ENCODE measurements around the gene TOX3. TPM values are rescaled to one million over a fixed set of nuclear protein-coding genes. Genes with fewer than 3 reads are reported as not detected.

Gene TOX3
- total RNA-seq, 1 experiment from 2014 or later: 29.4 TPM

DNA sequence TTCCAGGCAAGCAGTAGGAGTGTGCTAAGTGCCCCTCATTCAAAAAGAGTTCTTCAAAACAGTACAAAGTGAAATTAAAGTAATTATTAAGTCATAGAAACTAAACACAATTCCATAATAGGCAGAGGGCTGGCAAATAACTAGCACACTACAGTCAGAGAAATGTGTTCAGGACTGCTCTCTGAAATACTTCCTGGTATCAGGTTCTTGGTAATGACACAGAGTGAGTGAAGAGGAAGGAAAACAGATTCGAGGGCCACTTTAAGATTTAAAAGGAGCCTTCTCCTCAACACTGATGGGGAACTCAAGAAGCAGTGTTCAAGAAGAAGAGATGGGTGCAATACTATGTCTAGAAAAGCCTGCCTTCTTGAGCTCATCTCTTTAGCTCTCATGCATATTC is 139.2 kb downstream of the TOX3 start:
- CTCF ChIA-PET: interaction anchor here (0.5 to 1.6 kb wide), 3 partner anchors 24 to 970 kb away, joined by 3 to 6 read pairs (median 4); no protein-coding TSS in a partner anchor
- Mint-ChIP-seq H3K4me1 (ENCODE audit: low read depth, unreplicated experiment) (peaks cover 45% of the 10 kb centered on the region), H3K27me3 (ENCODE audit: unreplicated experiment) (no peaks in the 10 kb centered on the region), H3K36me3 (ENCODE audit: insufficient read depth, unreplicated experiment) (no peaks in the 10 kb centered on the region), H3K9me3 (ENCODE audit: low read depth, unreplicated experiment) (no peaks in the 10 kb centered on the region), H3K4me3 (ENCODE audit: low read depth, unreplicated experiment) (no peak overlapping the region), H3K27ac (ENCODE audit: unreplicated experiment) (peak overlapping the region; percentile 70)
- TF ChIP-seq, protein P1, sequence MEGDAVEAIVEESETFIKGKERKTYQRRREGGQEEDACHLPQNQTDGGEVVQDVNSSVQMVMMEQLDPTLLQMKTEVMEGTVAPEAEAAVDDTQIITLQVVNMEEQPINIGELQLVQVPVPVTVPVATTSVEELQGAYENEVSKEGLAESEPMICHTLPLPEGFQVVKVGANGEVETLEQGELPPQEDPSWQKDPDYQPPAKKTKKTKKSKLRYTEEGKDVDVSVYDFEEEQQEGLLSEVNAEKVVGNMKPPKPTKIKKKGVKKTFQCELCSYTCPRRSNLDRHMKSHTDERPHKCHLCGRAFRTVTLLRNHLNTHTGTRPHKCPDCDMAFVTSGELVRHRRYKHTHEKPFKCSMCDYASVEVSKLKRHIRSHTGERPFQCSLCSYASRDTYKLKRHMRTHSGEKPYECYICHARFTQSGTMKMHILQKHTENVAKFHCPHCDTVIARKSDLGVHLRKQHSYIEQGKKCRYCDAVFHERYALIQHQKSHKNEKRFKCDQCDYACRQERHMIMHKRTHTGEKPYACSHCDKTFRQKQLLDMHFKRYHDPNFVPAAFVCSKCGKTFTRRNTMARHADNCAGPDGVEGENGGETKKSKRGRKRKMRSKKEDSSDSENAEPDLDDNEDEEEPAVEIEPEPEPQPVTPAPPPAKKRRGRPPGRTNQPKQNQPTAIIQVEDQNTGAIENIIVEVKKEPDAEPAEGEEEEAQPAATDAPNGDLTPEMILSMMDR (IDR thresholded peaks at IDR 0.05; ENCODE audit: unreplicated experiment): no peak
- intact Hi-C loops (cut with micrococcal nuclease; ENCODE audit: unreplicated experiment): loop anchor here (5.0 to 10.0 kb wide), 2 partner anchors 155 to 333 kb away; no protein-coding TSS in a partner anchor
- DNase-seq: peak; percentile 8
- no TSS peak for BruUV-seq (replicated peaks)

DNA sequence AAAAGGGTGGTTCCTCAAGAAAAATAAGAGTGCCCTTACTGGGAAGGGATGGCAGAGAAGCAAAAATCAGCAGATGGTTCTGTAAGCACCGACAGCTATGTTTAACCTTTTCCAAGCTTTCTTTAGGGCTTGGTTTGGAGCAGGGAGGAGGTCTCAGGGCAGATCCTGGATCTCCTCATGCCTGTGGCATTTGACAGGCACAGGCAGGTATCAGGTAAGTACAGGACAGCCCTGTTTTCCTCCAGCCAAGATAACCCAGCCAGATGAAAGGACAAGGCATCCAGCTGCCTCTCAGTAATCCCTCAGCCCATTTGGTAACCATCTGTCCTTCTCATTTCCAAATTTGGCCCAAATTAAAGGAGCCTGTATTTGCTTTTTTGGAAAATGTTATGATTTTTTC is 141.5 kb downstream of the TOX3 start:
- CTCF ChIA-PET: interaction anchor here (1.3 kb wide), 1 partner anchor 21 kb away, joined by 3 read pairs; no protein-coding TSS in a partner anchor
- no TSS peak for BruUV-seq (replicated peaks)

DNA sequence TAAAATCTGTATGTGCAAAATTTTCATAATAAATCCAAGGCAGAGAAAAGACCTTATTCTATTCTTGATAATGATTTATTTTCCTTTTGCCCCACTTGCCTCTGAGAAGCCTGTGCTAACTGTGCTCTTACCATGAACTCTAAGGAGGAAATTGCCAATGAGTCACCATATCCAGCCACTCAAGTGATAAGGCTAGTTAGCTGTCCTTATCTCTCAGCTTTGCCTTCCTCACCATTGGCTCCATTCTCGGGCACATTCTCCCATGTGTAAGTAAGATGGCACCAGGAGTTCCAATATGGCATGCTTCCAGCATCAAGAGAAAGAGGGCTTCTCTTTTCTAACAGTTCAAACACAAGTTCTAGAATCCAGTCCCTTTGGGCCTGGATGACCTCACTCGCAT is 142.4 kb downstream of the TOX3 start:
- CTCF ChIA-PET: interaction anchor here (1.3 kb wide), 1 partner anchor 20 kb away, joined by 3 read pairs; no protein-coding TSS in a partner anchor
- H3K36me3 Mint-ChIP-seq (ENCODE audit: insufficient read depth, unreplicated experiment): no peaks in the 10 kb centered on the region
- peak overlapping the region; percentile 28 for H3K27ac Mint-ChIP-seq (ENCODE audit: unreplicated experiment)
- TF ChIP-seq, protein P1 (IDR thresholded peaks at IDR 0.05; ENCODE audit: unreplicated experiment): no peak
- H3K27me3 Mint-ChIP-seq (ENCODE audit: unreplicated experiment): no peaks in the 10 kb centered on the region
- BruUV-seq (replicated peaks): no TSS peak
- peak; percentile 36 for DNase-seq
- peaks cover 53% of the 10 kb centered on the region for H3K4me1 Mint-ChIP-seq (ENCODE audit: low read depth, unreplicated experiment)
- intact Hi-C loops (cut with micrococcal nuclease; ENCODE audit: unreplicated experiment): loop anchor here (2.0 to 10.0 kb wide), 3 partner anchors 64 to 330 kb away; no protein-coding TSS in a partner anchor
- no peak overlapping the region for H3K4me3 Mint-ChIP-seq (ENCODE audit: low read depth, unreplicated experiment)
- no peaks in the 10 kb centered on the region for H3K9me3 Mint-ChIP-seq (ENCODE audit: low read depth, unreplicated experiment)

More for the DNA sequence above, 141.5 kb downstream of the TOX3 start:
- Mint-ChIP-seq H3K9me3 (ENCODE audit: low read depth, unreplicated experiment) (no peaks in the 10 kb centered on the region), H3K36me3 (ENCODE audit: insufficient read depth, unreplicated experiment) (no peaks in the 10 kb centered on the region), H3K4me3 (ENCODE audit: low read depth, unreplicated experiment) (no peak overlapping the region), H3K27me3 (ENCODE audit: unreplicated experiment) (no peaks in the 10 kb centered on the region), H3K27ac (ENCODE audit: unreplicated experiment) (no peak overlapping the region), H3K4me1 (ENCODE audit: low read depth, unreplicated experiment) (peaks cover 53% of the 10 kb centered on the region)
- TF ChIP-seq, protein P1 (IDR thresholded peaks at IDR 0.05; ENCODE audit: unreplicated experiment): no peak
- intact Hi-C loops (cut with micrococcal nuclease; ENCODE audit: unreplicated experiment): loop anchor here (2.0 to 10.0 kb wide), 3 partner anchors 63 to 331 kb away; no protein-coding TSS in a partner anchor
- no peak for DNase-seq

DNA sequence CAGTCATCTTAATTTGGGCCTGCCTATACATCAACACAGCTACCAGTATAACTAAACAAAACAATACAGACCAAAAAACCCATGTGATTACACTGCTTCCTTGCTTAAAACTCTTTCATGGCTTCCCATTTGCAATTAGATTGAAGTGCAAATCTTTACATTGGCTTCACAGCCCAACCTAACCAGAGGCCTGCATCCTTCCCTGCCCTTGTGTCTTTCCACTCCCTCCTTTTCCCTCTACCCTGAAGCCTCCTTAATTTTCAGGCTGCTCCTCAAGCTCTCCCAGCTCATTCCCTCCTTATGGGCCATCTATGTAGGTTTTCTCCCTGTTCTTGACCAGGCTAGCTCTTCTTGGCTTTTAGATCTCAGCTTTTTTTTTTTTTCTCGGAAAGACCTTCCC is 147.8 kb downstream of the TOX3 start:
- Mint-ChIP-seq H3K27ac (ENCODE audit: unreplicated experiment) (no peak overlapping the region), H3K4me1 (ENCODE audit: low read depth, unreplicated experiment) (peaks cover 19% of the 10 kb centered on the region), H3K9me3 (ENCODE audit: low read depth, unreplicated experiment) (peaks cover 8% of the 10 kb centered on the region), H3K4me3 (ENCODE audit: low read depth, unreplicated experiment) (no peak overlapping the region), H3K36me3 (ENCODE audit: insufficient read depth, unreplicated experiment) (no peaks in the 10 kb centered on the region), H3K27me3 (ENCODE audit: unreplicated experiment) (no peaks in the 10 kb centered on the region)
- CTCF ChIA-PET: no interaction called here
- intact Hi-C loops (cut with micrococcal nuclease; ENCODE audit: unreplicated experiment): no loop called here
- no peak for DNase-seq
- BruUV-seq (replicated peaks): no TSS peak
- TF ChIP-seq, protein P1 (IDR thresholded peaks at IDR 0.05; ENCODE audit: unreplicated experiment): no peak
